ENCODE measurements around the gene MFSD1. TPM values are rescaled to one million over a fixed set of nuclear protein-coding genes. Genes with fewer than 3 reads are reported as not detected.

MFSD1 gene
- total RNA-seq, 2 experiments from 2014 or later: 4.8 to 5.7 TPM

- DNase-seq: no peak
- CTCF ChIA-PET: no interaction called here
- intact Hi-C loops (cut with micrococcal nuclease): no loop called here
- Mint-ChIP-seq H3K36me3 (ENCODE audit: low read depth) (peaks cover 7% of the 10 kb centered on the region), H3K27ac (no peak overlapping the region), H3K9me3 (no peaks in the 10 kb centered on the region), H3K27me3 (ENCODE audit: low read depth) (no peaks in the 10 kb centered on the region), H3K4me1 (ENCODE audit: low read depth) (peaks cover 2% of the 10 kb centered on the region), H3K4me3 (no peak overlapping the region)
Measured at GRCh38 chr3:158835631-158836030, 33.8 kb downstream of the MFSD1 start.

GRCh38 chr3:158836312-158836711 lies 34.5 kb downstream of the MFSD1 start:
- Mint-ChIP-seq H3K36me3 (ENCODE audit: low read depth) (peaks cover 5% of the 10 kb centered on the region), H3K4me3 (no peak overlapping the region), H3K27me3 (ENCODE audit: low read depth) (no peaks in the 10 kb centered on the region), H3K27ac (no peak overlapping the region), H3K9me3 (no peaks in the 10 kb centered on the region), H3K4me1 (ENCODE audit: low read depth) (no peaks in the 10 kb centered on the region)
- intact Hi-C loops (cut with micrococcal nuclease): no loop called here
- CTCF ChIA-PET: no interaction called here
- DNase-seq: no peak

- Mint-ChIP-seq H3K4me1 (ENCODE audit: low read depth) (no peaks in the 10 kb centered on the region), H3K4me3 (no peak overlapping the region), H3K36me3 (ENCODE audit: low read depth) (peaks cover under 1% of the 10 kb centered on the region), H3K27me3 (ENCODE audit: low read depth) (no peaks in the 10 kb centered on the region), H3K27ac (no peak overlapping the region), H3K9me3 (no peaks in the 10 kb centered on the region)
- DNase-seq: no peak
- intact Hi-C loops (cut with micrococcal nuclease): no loop called here
- CTCF ChIA-PET: no interaction called here
Measured at GRCh38 chr3:158837240-158837639, 35.4 kb downstream of the MFSD1 start.

DNA sequence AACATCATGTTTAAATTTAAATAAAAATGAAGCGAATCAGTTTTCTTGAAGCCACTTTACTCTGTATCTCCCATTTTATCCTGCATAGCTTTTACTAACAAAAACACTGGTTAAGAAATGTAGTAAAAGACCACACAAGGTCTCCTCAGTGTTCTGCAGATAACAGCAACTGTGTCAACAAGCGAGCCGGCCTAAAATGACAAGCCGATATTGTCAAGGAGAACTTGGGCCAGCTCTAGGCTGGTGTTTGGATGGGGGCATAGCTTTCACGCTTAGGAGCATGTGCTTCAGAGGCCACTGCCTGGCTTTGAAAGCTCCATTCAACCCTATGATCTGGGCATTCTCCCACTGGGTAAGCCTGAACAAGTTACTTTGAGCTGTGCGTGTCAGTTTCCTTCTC lies 38.1 kb downstream of the MFSD1 start:
- CTCF ChIA-PET: interaction anchor here (1.2 kb wide), 1 partner anchor 420 kb away, joined by 4 read pairs; no protein-coding TSS in a partner anchor
- H3K9me3 Mint-ChIP-seq: no peaks in the 10 kb centered on the region
- no peaks in the 10 kb centered on the region for H3K4me1 Mint-ChIP-seq (ENCODE audit: low read depth)
- H3K36me3 Mint-ChIP-seq (ENCODE audit: low read depth): no peaks in the 10 kb centered on the region
- intact Hi-C loops (cut with micrococcal nuclease): loop anchor here (10.0 kb wide), 1 partner anchor 1645 kb away; no protein-coding TSS in a partner anchor
- DNase-seq: no peak
- no peaks in the 10 kb centered on the region for H3K27me3 Mint-ChIP-seq (ENCODE audit: low read depth)
- no peak overlapping the region for H3K4me3 Mint-ChIP-seq
- no peak overlapping the region for H3K27ac Mint-ChIP-seq

GRCh38 chr3:158841387-158841786 lies 39.5 kb downstream of the MFSD1 start:
- Mint-ChIP-seq H3K27me3 (ENCODE audit: low read depth) (no peaks in the 10 kb centered on the region), H3K27ac (no peak overlapping the region), H3K36me3 (ENCODE audit: low read depth) (no peaks in the 10 kb centered on the region), H3K4me1 (ENCODE audit: low read depth) (no peaks in the 10 kb centered on the region), H3K9me3 (no peaks in the 10 kb centered on the region), H3K4me3 (no peak overlapping the region)
- CTCF ChIA-PET: interaction anchor here (1.2 kb wide), 1 partner anchor 418 kb away, joined by 4 read pairs; no protein-coding TSS in a partner anchor
- DNase-seq: no peak
- intact Hi-C loops (cut with micrococcal nuclease): loop anchor here (10.0 kb wide), 1 partner anchor 1643 kb away; no protein-coding TSS in a partner anchor

- H3K27me3 Mint-ChIP-seq (ENCODE audit: low read depth): no peaks in the 10 kb centered on the region
- H3K9me3 Mint-ChIP-seq: no peaks in the 10 kb centered on the region
- no peak overlapping the region for H3K4me3 Mint-ChIP-seq
- no peaks in the 10 kb centered on the region for H3K36me3 Mint-ChIP-seq (ENCODE audit: low read depth)
- no peak for DNase-seq
- intact Hi-C loops (cut with micrococcal nuclease): loop anchor here (10.0 kb wide), 1 partner anchor 1642 kb away; no protein-coding TSS in a partner anchor
- peaks cover 12% of the 10 kb centered on the region for H3K4me1 Mint-ChIP-seq (ENCODE audit: low read depth)
- CTCF ChIA-PET: interaction anchor here (6.2 kb wide), 1 partner anchor 416 kb away, joined by 92 read pairs; no protein-coding TSS in a partner anchor
- no peak overlapping the region for H3K27ac Mint-ChIP-seq
Measured at GRCh38 chr3:158842976-158843375, 41.1 kb downstream of the MFSD1 start.

- Mint-ChIP-seq H3K27ac (no peak overlapping the region), H3K9me3 (no peaks in the 10 kb centered on the region), H3K4me1 (ENCODE audit: low read depth) (peaks cover 15% of the 10 kb centered on the region), H3K36me3 (ENCODE audit: low read depth) (no peaks in the 10 kb centered on the region), H3K27me3 (ENCODE audit: low read depth) (no peaks in the 10 kb centered on the region), H3K4me3 (no peak overlapping the region)
- CTCF ChIA-PET: interaction anchor here (0.8 to 6.2 kb wide), 9 partner anchors 16 to 1498 kb away, joined by 3 to 92 read pairs (median 3); no protein-coding TSS in a partner anchor
- DNase-seq: peak; percentile 40
- intact Hi-C loops (cut with micrococcal nuclease): loop anchor here (1.0 to 10.0 kb wide), 5 partner anchors 73 to 1639 kb away; no protein-coding TSS in a partner anchor
Measured at GRCh38 chr3:158845765-158846350, 44.0 kb downstream of the MFSD1 start.

- CTCF ChIA-PET: interaction anchor here (0.8 to 6.2 kb wide), 5 partner anchors 18 to 1497 kb away, joined by 3 to 92 read pairs (median 5); no protein-coding TSS in a partner anchor
- H3K4me1 Mint-ChIP-seq (ENCODE audit: low read depth): peaks cover 15% of the 10 kb centered on the region
- no peaks in the 10 kb centered on the region for H3K9me3 Mint-ChIP-seq
- DNase-seq: no peak
- no peaks in the 10 kb centered on the region for H3K27me3 Mint-ChIP-seq (ENCODE audit: low read depth)
- intact Hi-C loops (cut with micrococcal nuclease): loop anchor here (2.0 to 10.0 kb wide), 3 partner anchors 958 to 1638 kb away; no protein-coding TSS in a partner anchor
- no peak overlapping the region for H3K27ac Mint-ChIP-seq
- H3K4me3 Mint-ChIP-seq: no peak overlapping the region
- H3K36me3 Mint-ChIP-seq (ENCODE audit: low read depth): no peaks in the 10 kb centered on the region
Measured at GRCh38 chr3:158846803-158847451, 45.1 kb downstream of the MFSD1 start.

GRCh38 chr3:158847452-158847821 lies 45.6 kb downstream of the MFSD1 start:
- Mint-ChIP-seq H3K4me1 (ENCODE audit: low read depth) (peaks cover 15% of the 10 kb centered on the region), H3K9me3 (no peaks in the 10 kb centered on the region), H3K27me3 (ENCODE audit: low read depth) (no peaks in the 10 kb centered on the region), H3K27ac (no peak overlapping the region), H3K36me3 (ENCODE audit: low read depth) (no peaks in the 10 kb centered on the region), H3K4me3 (no peak overlapping the region)
- intact Hi-C loops (cut with micrococcal nuclease): loop anchor here (2.0 to 10.0 kb wide), 3 partner anchors 957 to 1637 kb away; no protein-coding TSS in a partner anchor
- CTCF ChIA-PET: interaction anchor here (1.0 to 6.2 kb wide), 3 partner anchors 19 to 411 kb away, joined by 3 to 92 read pairs (median 12); no protein-coding TSS in a partner anchor
- DNase-seq: no peak

DNA sequence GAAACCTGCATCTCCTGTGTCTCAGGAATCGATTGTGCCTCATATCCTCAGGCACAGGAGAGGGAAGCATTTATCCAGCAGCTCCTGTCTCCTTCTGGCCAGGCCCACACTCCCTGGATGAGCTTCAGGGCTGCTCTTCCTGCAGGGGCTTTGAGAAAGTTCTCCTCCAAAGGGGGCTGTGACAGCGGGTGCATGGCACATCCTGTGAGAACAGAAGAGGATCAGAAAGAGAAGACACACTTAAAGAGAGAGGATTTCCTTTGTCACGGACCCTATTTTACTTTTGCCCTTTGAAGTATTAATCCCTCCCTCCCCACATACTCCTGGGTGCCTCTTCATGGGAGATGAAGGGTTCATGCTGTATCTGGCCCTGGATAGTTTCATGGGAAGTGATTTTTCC lies 46.0 kb downstream of the MFSD1 start:
- Mint-ChIP-seq H3K27ac (no peak overlapping the region), H3K4me3 (no peak overlapping the region), H3K4me1 (ENCODE audit: low read depth) (peaks cover 15% of the 10 kb centered on the region), H3K36me3 (ENCODE audit: low read depth) (no peaks in the 10 kb centered on the region), H3K27me3 (ENCODE audit: low read depth) (no peaks in the 10 kb centered on the region), H3K9me3 (no peaks in the 10 kb centered on the region)
- intact Hi-C loops (cut with micrococcal nuclease): loop anchor here (2.0 to 10.0 kb wide), 3 partner anchors 957 to 1637 kb away; no protein-coding TSS in a partner anchor
- no peak for DNase-seq
- CTCF ChIA-PET: interaction anchor here (2.6 to 6.2 kb wide), 2 partner anchors 404 to 411 kb away, joined by 12 to 92 read pairs; no protein-coding TSS in a partner anchor

DNA sequence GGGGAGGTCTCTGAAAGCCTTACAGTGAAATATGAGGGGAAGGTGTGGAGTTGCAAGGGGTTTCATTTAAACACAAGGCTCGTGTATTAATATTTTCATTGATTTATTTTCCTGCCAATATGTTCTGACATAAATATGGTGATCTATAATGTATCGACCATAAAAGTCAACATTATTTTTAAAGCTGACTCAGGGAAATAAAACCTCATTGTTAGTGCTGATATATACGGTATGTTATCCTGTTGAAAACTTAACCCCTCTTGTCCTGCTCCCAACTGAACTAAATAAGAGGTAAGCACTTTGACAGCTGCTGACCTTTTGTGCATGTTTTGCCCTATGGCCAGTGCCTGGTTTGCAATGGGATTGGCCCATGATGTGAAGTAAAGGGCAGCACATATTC lies 47.9 kb downstream of the MFSD1 start:
- H3K4me1 Mint-ChIP-seq (ENCODE audit: low read depth): peaks cover 15% of the 10 kb centered on the region
- H3K4me3 Mint-ChIP-seq: no peak overlapping the region
- CTCF ChIA-PET: no interaction called here
- no peak for DNase-seq
- H3K9me3 Mint-ChIP-seq: no peaks in the 10 kb centered on the region
- H3K36me3 Mint-ChIP-seq (ENCODE audit: low read depth): no peaks in the 10 kb centered on the region
- H3K27ac Mint-ChIP-seq: no peak overlapping the region
- intact Hi-C loops (cut with micrococcal nuclease): loop anchor here (5.0 to 10.0 kb wide), 2 partner anchors 1153 to 1635 kb away; no protein-coding TSS in a partner anchor
- no peaks in the 10 kb centered on the region for H3K27me3 Mint-ChIP-seq (ENCODE audit: low read depth)

DNA sequence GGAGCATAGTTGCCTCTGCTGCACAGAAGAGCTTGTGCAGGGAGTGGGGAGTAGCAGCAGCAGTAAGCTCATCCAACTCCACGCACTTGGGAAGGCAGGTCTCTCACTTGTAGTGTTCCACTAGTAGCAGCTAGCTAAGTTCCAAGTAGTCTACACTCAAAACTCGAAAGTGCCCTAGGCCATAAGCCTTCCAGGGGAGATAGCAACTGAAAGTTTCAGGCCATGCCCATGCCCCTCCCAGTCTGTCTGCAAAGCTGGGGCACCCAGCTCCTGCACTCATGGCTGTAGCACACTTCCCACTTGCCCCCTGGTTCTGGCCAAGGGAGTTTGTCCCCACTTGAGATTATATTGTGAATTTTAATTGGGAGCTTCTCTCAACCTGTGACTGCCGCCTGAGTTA lies 57.5 kb downstream of the MFSD1 start:
- peaks cover 10% of the 10 kb centered on the region for H3K36me3 Mint-ChIP-seq (ENCODE audit: low read depth)
- H3K27ac Mint-ChIP-seq: no peak overlapping the region
- CTCF ChIA-PET: interaction anchor here (1.1 to 1.2 kb wide), 2 partner anchors 9 to 63 kb away, joined by 3 read pairs; no protein-coding TSS in a partner anchor
- no peak for DNase-seq
- no peaks in the 10 kb centered on the region for H3K4me1 Mint-ChIP-seq (ENCODE audit: low read depth)
- no peak overlapping the region for H3K4me3 Mint-ChIP-seq
- peaks cover 9% of the 10 kb centered on the region for H3K9me3 Mint-ChIP-seq
- no peaks in the 10 kb centered on the region for H3K27me3 Mint-ChIP-seq (ENCODE audit: low read depth)
- intact Hi-C loops (cut with micrococcal nuclease): no loop called here

Data from activated naive CD4-positive, alpha-beta T cell treated with anti-CD3 and anti-CD28 coated beads for 36 hours (primary cell).